Ovary (tissue), 3 donors: Measurements from ENCODE around the gene ARRDC4.

Experiments used
- CTCF ChIP-seq, 3 donors: fragments of 450-650 bp in 2 of 3; fragments of 200-600 bp in 1 of 3; IDR thresholded peaks; one replicate each; pipeline versions ENCODE4 v1.5.1 to v1.8.0; 2016 to 2022; ENCODE audit warnings: antibody characterized with exemption in 3 of 3, mild to moderate bottlenecking in 1 of 3
- EP300 ChIP-seq: sonication (generic); formaldehyde crosslinking; IDR thresholded peaks from one replicate; pipeline ENCODE4 v1.6.1; 2017; ENCODE audit warnings: antibody characterized with exemption
- POLR2A ChIP-seq: fragments of 450-650 bp; IDR thresholded peaks from one replicate; pipeline ENCODE4 v1.6.1; 2017; ENCODE audit warnings: antibody characterized with exemption, mild to moderate bottlenecking, moderate library complexity
- donor health status: DM: no; HTN: no; CAD: no.

GRCh38 chr15:97968380-97968779 lies 7.9 kb downstream of the ARRDC4 start:
- TF ChIP-seq CTCF (IDR thresholded peaks at IDR 0.05) (no peak), EP300 (no peak), POLR2A (no peak)
